Mesothelial cell of epicardium (in vitro differentiated cells): ENCODE measurements around the gene AIF1L. TPM values are rescaled to one million over a fixed set of nuclear protein-coding genes. Genes with fewer than 3 reads are reported as not detected.

ENCODE experiments used
- DNase-seq, 2 experiments: peaks; one replicate each; pipeline ENCODE4 v3.0.0; 2021; ENCODE audit warnings: low spot score in 2 of 2; ENCODE audit not compliant: unreplicated experiment in 2 of 2
- H3K27ac Mint-ChIP-seq: 2 replicates; pipeline ENCODE4 v1.8.0; 2021; ENCODE audit warnings: mixed read lengths
- H3K27me3 Mint-ChIP-seq: 2 replicates; pipeline ENCODE4 v1.8.0; 2021; ENCODE audit warnings: low read depth, mixed read lengths
- H3K36me3 Mint-ChIP-seq: 2 replicates; pipeline ENCODE4 v1.8.0; 2021; ENCODE audit warnings: mixed read lengths
- H3K4me1 Mint-ChIP-seq: 2 replicates; pipeline ENCODE4 v1.8.0; 2021; ENCODE audit warnings: mixed read lengths
- H3K4me3 Mint-ChIP-seq: 2 replicates; pipeline ENCODE4 v1.8.0; 2021; ENCODE audit warnings: mild to moderate bottlenecking, moderate library complexity, mixed read lengths
- H3K9me3 Mint-ChIP-seq: 2 replicates; pipeline ENCODE4 v1.8.0; 2021; ENCODE audit warnings: mixed read lengths
- CTCF ChIP-seq: fragments of 200-600 bp; sonication (generic); IDR thresholded peaks from one replicate; pipeline ENCODE4 v1.5.0; 2021; ENCODE audit warnings: antibody characterized with exemption; ENCODE audit not compliant: unreplicated experiment
- total RNA-seq: library from RNA; stranded (reverse); gene quantifications from 3 replicates; pipeline ENCODE4 v1.2.1, GENCODE V29; 2021

AIF1L gene
- total RNA-seq, 1 donor from 2014 or later = 23.1 TPM

- DNase-seq = no peak
- no peaks in the 10 kb centered on the region for H3K4me1 Mint-ChIP-seq
- no peaks in the 10 kb centered on the region for H3K9me3 Mint-ChIP-seq
- no peak overlapping the region for H3K4me3 Mint-ChIP-seq
- no peak for TF ChIP-seq CTCF
- no peaks in the 10 kb centered on the region for H3K27me3 Mint-ChIP-seq
- no peaks in the 10 kb centered on the region for H3K36me3 Mint-ChIP-seq
- no peak overlapping the region for H3K27ac Mint-ChIP-seq
Measured at GRCh38 chr9:131081868-131082267, 14.5 kb upstream of the AIF1L start.

- no peaks in the 10 kb centered on the region for H3K36me3 Mint-ChIP-seq
- H3K27ac Mint-ChIP-seq = no peak overlapping the region
- H3K4me3 Mint-ChIP-seq = no peak overlapping the region
- no peaks in the 10 kb centered on the region for H3K9me3 Mint-ChIP-seq
- H3K4me1 Mint-ChIP-seq = no peaks in the 10 kb centered on the region
- no peak for TF ChIP-seq CTCF
- no peaks in the 10 kb centered on the region for H3K27me3 Mint-ChIP-seq
- no peak for DNase-seq
Measured at GRCh38 chr9:131082774-131083512, 13.4 kb upstream of the AIF1L start.

GRCh38 chr9:131084661-131085369 is 11.5 kb upstream of the AIF1L start:
- no peak for DNase-seq
- H3K27ac Mint-ChIP-seq = no peak overlapping the region
- H3K27me3 Mint-ChIP-seq = no peaks in the 10 kb centered on the region
- no peak overlapping the region for H3K4me3 Mint-ChIP-seq
- H3K9me3 Mint-ChIP-seq = no peaks in the 10 kb centered on the region
- TF ChIP-seq CTCF = no peak
- H3K36me3 Mint-ChIP-seq = no peaks in the 10 kb centered on the region
- H3K4me1 Mint-ChIP-seq = no peaks in the 10 kb centered on the region

GRCh38 chr9:131085370-131086122 is 10.8 kb upstream of the AIF1L start:
- H3K27me3 Mint-ChIP-seq = no peaks in the 10 kb centered on the region
- no peaks in the 10 kb centered on the region for H3K36me3 Mint-ChIP-seq
- no peak for DNase-seq
- H3K4me1 Mint-ChIP-seq = no peaks in the 10 kb centered on the region
- H3K9me3 Mint-ChIP-seq = no peaks in the 10 kb centered on the region
- no peak overlapping the region for H3K27ac Mint-ChIP-seq
- TF ChIP-seq CTCF = no peak
- no peak overlapping the region for H3K4me3 Mint-ChIP-seq

- no peaks in the 10 kb centered on the region for H3K36me3 Mint-ChIP-seq
- no peak for TF ChIP-seq CTCF
- H3K27me3 Mint-ChIP-seq = no peaks in the 10 kb centered on the region
- H3K9me3 Mint-ChIP-seq = no peaks in the 10 kb centered on the region
- no peak overlapping the region for H3K27ac Mint-ChIP-seq
- no peak overlapping the region for H3K4me3 Mint-ChIP-seq
- no peaks in the 10 kb centered on the region for H3K4me1 Mint-ChIP-seq
- no peak for DNase-seq
Measured at GRCh38 chr9:131087354-131087893, 8.9 kb upstream of the AIF1L start.
